Measurements from ENCODE around the gene CD151.

CD151 gene

GRCh38 chr11:821512-822371 is 11.0 kb upstream of the CD151 start:
- H3K4me3 ChIP-seq: no peak overlapping the region
- H3K27ac ChIP-seq: no peak overlapping the region
- no peak for TF ChIP-seq Cebpa-rat (IDR thresholded peaks at IDR 0.05)
- H3K9me3 ChIP-seq: no peaks in the 10 kb centered on the region
- H3K4me2 ChIP-seq: peak overlapping the region; percentile 87
- H3K36me3 ChIP-seq: peaks cover 36% of the 10 kb centered on the region
- peaks cover 21% of the 10 kb centered on the region for H3K27me3 ChIP-seq
- peaks cover 70% of the 10 kb centered on the region for H4K20me1 ChIP-seq
- peak overlapping the region; percentile 94; the same call in 1 of the 2 replicates for H3K9ac ChIP-seq
- peaks cover 57% of the 10 kb centered on the region for H3K4me1 ChIP-seq

GRCh38 chr11:823441-824291 is 9.1 kb upstream of the CD151 start:
- H3K4me2 ChIP-seq: no peak overlapping the region
- no peaks in the 10 kb centered on the region for H3K9me3 ChIP-seq
- peaks cover 75% of the 10 kb centered on the region for H3K4me1 ChIP-seq
- TF ChIP-seq Cebpa-rat (IDR thresholded peaks at IDR 0.05): no peak
- H4K20me1 ChIP-seq: peaks cover 89% of the 10 kb centered on the region
- H3K9ac ChIP-seq: no peak overlapping the region
- no peak overlapping the region for H3K4me3 ChIP-seq
- peaks cover 36% of the 10 kb centered on the region for H3K36me3 ChIP-seq
- H3K27me3 ChIP-seq: peaks cover 41% of the 10 kb centered on the region
- no peak overlapping the region for H3K27ac ChIP-seq

DNA sequence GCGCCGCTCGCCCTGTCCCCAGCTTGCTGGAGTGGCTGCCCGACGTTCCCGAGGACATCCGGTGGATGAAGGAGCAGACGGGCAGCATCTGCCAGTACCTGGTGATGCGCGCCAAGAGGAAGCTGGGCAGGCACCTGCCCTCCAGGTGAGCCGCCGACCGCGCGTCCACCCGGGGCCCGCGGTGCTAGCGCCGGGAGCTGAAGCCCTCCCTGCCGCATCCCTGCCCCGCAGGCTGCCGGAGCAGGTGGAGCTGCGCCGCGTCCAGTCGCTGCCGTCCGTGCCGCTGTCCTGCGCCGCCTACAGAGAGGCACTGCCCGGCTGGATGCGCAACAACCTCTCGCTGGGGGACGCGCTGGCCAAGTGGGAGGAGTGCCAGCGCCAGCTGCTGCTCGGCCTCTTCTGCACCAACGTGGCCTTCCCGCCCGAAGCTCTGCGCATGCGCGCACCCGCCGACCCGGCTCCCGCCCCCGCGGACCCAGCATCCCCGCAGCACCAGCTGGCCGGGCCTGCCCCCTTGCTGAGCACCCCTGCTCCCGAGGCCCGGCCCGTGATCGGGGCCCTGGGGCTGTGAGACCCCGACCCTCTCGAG is 8.4 kb upstream of the CD151 start:
- Histone ChIP-seq H3K27ac (no peak overlapping the region), H3K9ac (no peak overlapping the region), H3K36me3 (peaks cover 36% of the 10 kb centered on the region), H3K4me3 (no peak overlapping the region), H3K9me3 (no peaks in the 10 kb centered on the region), H3K4me1 (peaks cover 78% of the 10 kb centered on the region), H4K20me1 (peaks cover 96% of the 10 kb centered on the region), H3K4me2 (no peak overlapping the region), H3K27me3 (peaks cover 48% of the 10 kb centered on the region)
- no peak for TF ChIP-seq Cebpa-rat (IDR thresholded peaks at IDR 0.05)

GRCh38 chr11:824942-825341 is 7.8 kb upstream of the CD151 start:
- Histone ChIP-seq H3K27me3 (peaks cover 53% of the 10 kb centered on the region), H4K20me1 (peaks cover 100% of the 10 kb centered on the region), H3K9me3 (no peaks in the 10 kb centered on the region), H3K27ac (no peak overlapping the region), H3K9ac (no peak overlapping the region), H3K4me1 (peaks cover 83% of the 10 kb centered on the region), H3K36me3 (peaks cover 36% of the 10 kb centered on the region), H3K4me3 (no peak overlapping the region), H3K4me2 (peak overlapping the region; percentile 100; the same call in 1 of the 2 replicates)
- no peak for TF ChIP-seq Cebpa-rat (IDR thresholded peaks at IDR 0.05)

GRCh38 chr11:825366-826226 is 7.2 kb upstream of the CD151 start:
- no peak overlapping the region for H3K9ac ChIP-seq
- H3K9me3 ChIP-seq: no peaks in the 10 kb centered on the region
- no peak overlapping the region for H3K27ac ChIP-seq
- H3K36me3 ChIP-seq: peaks cover 36% of the 10 kb centered on the region
- H4K20me1 ChIP-seq: peaks cover 100% of the 10 kb centered on the region
- peak overlapping the region; percentile 100 for H3K4me2 ChIP-seq
- H3K4me1 ChIP-seq: peaks cover 85% of the 10 kb centered on the region
- no peak for TF ChIP-seq Cebpa-rat (IDR thresholded peaks at IDR 0.05)
- H3K4me3 ChIP-seq: no peak overlapping the region; the same call in 1 of the 2 replicates
- peaks cover 60% of the 10 kb centered on the region for H3K27me3 ChIP-seq

DNA sequence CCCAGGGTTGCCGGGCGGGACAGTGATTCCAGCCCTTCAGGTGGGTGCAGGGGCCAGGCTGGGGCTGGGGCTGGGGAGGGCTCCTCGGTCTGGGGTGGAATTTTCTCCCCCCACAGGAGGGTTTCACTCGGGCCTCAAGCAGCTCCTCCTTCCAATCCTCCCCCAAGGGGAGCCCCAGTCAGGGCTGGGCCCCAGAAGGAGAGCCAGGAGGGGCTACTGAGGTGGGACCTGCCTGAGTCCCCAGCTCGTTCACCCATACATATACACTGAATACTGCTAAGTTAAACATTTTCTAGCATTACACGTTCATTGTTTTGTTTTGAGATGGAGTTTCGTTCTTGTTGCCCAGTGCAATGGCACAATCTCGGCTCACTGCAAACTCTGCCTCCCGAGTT is 6.5 kb upstream of the CD151 start:
- H3K4me2 ChIP-seq: peak overlapping the region; percentile 100
- peak overlapping the region; percentile 69 for H3K4me3 ChIP-seq
- peak overlapping the region; percentile 50; the same call in 1 of the 2 replicates for H3K9ac ChIP-seq
- TF ChIP-seq Cebpa-rat (IDR thresholded peaks at IDR 0.05): no peak
- H3K36me3 ChIP-seq: peaks cover 36% of the 10 kb centered on the region
- no peak overlapping the region; the same call in 1 of the 2 replicates for H3K27ac ChIP-seq
- peaks cover 66% of the 10 kb centered on the region for H3K27me3 ChIP-seq
- H3K9me3 ChIP-seq: no peaks in the 10 kb centered on the region
- peaks cover 85% of the 10 kb centered on the region for H3K4me1 ChIP-seq
- H4K20me1 ChIP-seq: peaks cover 100% of the 10 kb centered on the region

- H3K27me3 ChIP-seq: peaks cover 72% of the 10 kb centered on the region
- H3K4me1 ChIP-seq: peaks cover 85% of the 10 kb centered on the region
Measured at GRCh38 chr11:826836-827145, 6.0 kb upstream of the CD151 start.

GRCh38 chr11:827146-827896 is 5.4 kb upstream of the CD151 start:
- H3K4me1 ChIP-seq: peaks cover 85% of the 10 kb centered on the region
- peaks cover 77% of the 10 kb centered on the region for H3K27me3 ChIP-seq
- no peaks in the 10 kb centered on the region for H3K9me3 ChIP-seq
- H3K9ac ChIP-seq: peak overlapping the region; percentile 50; the same call in 1 of the 2 replicates
- TF ChIP-seq Cebpa-rat (IDR thresholded peaks at IDR 0.05): peak; percentile 45
- H3K4me2 ChIP-seq: peak overlapping the region; percentile 100
- peaks cover 35% of the 10 kb centered on the region for H3K36me3 ChIP-seq
- H3K4me3 ChIP-seq: peak overlapping the region; percentile 69
- H3K27ac ChIP-seq: peak overlapping the region; percentile 9; the same call in 1 of the 2 replicates
- peaks cover 100% of the 10 kb centered on the region for H4K20me1 ChIP-seq

More at GRCh38 chr11:826836-827145, 6.0 kb upstream of the CD151 start:
- Histone ChIP-seq H3K4me3 (peak overlapping the region; percentile 69), H3K4me2 (peak overlapping the region; percentile 100), H3K36me3 (peaks cover 36% of the 10 kb centered on the region), H3K9me3 (no peaks in the 10 kb centered on the region), H4K20me1 (peaks cover 100% of the 10 kb centered on the region), H3K9ac (peak overlapping the region; percentile 50; the same call in 1 of the 2 replicates), H3K27ac (no peak overlapping the region; the same call in 1 of the 2 replicates)
- peak; percentile 75 for TF ChIP-seq Cebpa-rat (IDR thresholded peaks at IDR 0.05)

Measured in BLaER1 (cell line).